GM10248 (cell line): ENCODE measurements around the gene GALNT17.

ENCODE experiments used
- CTCF ChIA-PET: fragments of 300-600 bp; sonication (Branson Sonifier 250); formaldehyde crosslinking; extraction: SDS; loops from one replicate; lab custom pipeline; 2021; ENCODE audit warnings: antibody characterized with exemption; lab: Yijun Ruan, JAX
- POLR2A ChIA-PET: fragments of 350-650 bp; sonication (Branson Sonifier 250); formaldehyde crosslinking; extraction: SDS; loops from one replicate; lab custom pipeline; 2020; ENCODE audit warnings: antibody characterized with exemption; lab: Yijun Ruan, JAX
- DNase-seq: peaks from one replicate; pipeline ENCODE4 v3.0.0; 2012; ENCODE audit errors: extremely low spot score
- CTCF ChIP-seq: IDR thresholded peaks from 2 replicates; pipeline ENCODE4 v1.5.1; 2012; ENCODE audit warnings: mild to moderate bottlenecking, low read depth; ENCODE audit errors: extremely low read depth, missing control alignments, control extremely low read depth

The GALNT17 gene

GRCh38 chr7:71236230-71237105 lies 104.5 kb downstream of the GALNT17 start:
- CTCF ChIA-PET: no interaction called here
- DNase-seq: no peak
- TF ChIP-seq CTCF: no peak
- POLR2A ChIA-PET: no interaction called here

- DNase-seq: no peak
- POLR2A ChIA-PET: no interaction called here
- CTCF ChIA-PET: no interaction called here
- TF ChIP-seq CTCF: no peak
Observed at GRCh38 chr7:71237945-71238344, 106.0 kb downstream of the GALNT17 start.

- DNase-seq: no peak
- CTCF ChIA-PET: no interaction called here
- POLR2A ChIA-PET: no interaction called here
- no peak for TF ChIP-seq CTCF
Observed at GRCh38 chr7:71238581-71239295, 106.8 kb downstream of the GALNT17 start.

- no peak for DNase-seq
- POLR2A ChIA-PET: no interaction called here
- no peak for TF ChIP-seq CTCF
- CTCF ChIA-PET: no interaction called here
Observed at GRCh38 chr7:71239586-71240268, 107.8 kb downstream of the GALNT17 start.

GRCh38 chr7:71243736-71244410 lies 111.9 kb downstream of the GALNT17 start:
- ChIA-PET CTCF (no interaction called here), POLR2A (no interaction called here)
- TF ChIP-seq CTCF: no peak
- DNase-seq: no peak

- ChIA-PET POLR2A (no interaction called here), CTCF (no interaction called here)
- no peak for DNase-seq
- TF ChIP-seq CTCF: no peak
Observed at GRCh38 chr7:71245038-71245437, 113.1 kb downstream of the GALNT17 start.
